Nephron progenitor cell (in vitro differentiated cells): Measurements from ENCODE around the gene MED8.

Experiments
- DNase-seq: peaks from one replicate; pipeline ENCODE4 v3.0.0; 2021
- H3K27ac Mint-ChIP-seq: 2 replicates; pipeline ENCODE4 v1.8.0; 2021; ENCODE audit warnings: mild to moderate bottlenecking, moderate library complexity, mixed read lengths
- H3K27me3 Mint-ChIP-seq: 2 replicates; pipeline ENCODE4 v1.8.0; 2021; ENCODE audit warnings: mild to moderate bottlenecking, low read depth, mixed read lengths; ENCODE audit not compliant: poor library complexity
- H3K36me3 Mint-ChIP-seq: 2 replicates; pipeline ENCODE4 v1.8.0; 2021; ENCODE audit warnings: low read depth, mixed read lengths
- H3K4me1 Mint-ChIP-seq: 2 replicates; pipeline ENCODE4 v1.8.0; 2021; ENCODE audit warnings: mixed read lengths
- H3K4me3 Mint-ChIP-seq: 2 replicates; pipeline ENCODE4 v1.8.0; 2021; ENCODE audit warnings: mild to moderate bottlenecking, moderate library complexity, mixed read lengths
- H3K9me3 Mint-ChIP-seq: 2 replicates; pipeline ENCODE4 v1.8.0; 2021; ENCODE audit warnings: mild to moderate bottlenecking, moderate library complexity, mixed read lengths
- TF ChIP-seq, protein P1 (sequence below): fragments of 200-600 bp; sonication (generic); IDR thresholded peaks from 2 replicates; pipeline ENCODE4 v1.5.0; 2021; ENCODE audit warnings: antibody characterized with exemption

MED8 gene

DNA sequence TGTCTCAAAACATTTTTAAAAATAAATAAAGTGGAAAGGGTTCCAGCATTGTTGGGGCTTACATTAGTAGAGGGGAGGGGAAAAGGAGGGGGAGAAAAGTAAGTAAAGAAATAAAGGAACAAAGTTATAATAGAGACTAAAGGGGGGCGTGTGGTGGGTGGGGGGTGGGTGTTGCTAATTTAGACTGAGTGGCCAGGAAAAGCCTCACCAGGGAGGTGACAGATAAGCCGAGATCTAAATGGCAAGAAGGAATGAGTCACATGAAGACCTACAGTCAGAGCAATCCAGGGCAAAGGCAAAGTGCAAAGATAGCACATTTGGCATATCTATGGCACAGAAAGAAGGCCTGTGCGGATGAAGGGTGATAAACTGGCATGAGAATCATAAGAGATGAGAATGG, 44.5 kb downstream of the MED8 start:
- H3K27ac Mint-ChIP-seq, result no peak overlapping the region
- DNase-seq, result no peak
- no peak overlapping the region for H3K4me3 Mint-ChIP-seq

DNA sequence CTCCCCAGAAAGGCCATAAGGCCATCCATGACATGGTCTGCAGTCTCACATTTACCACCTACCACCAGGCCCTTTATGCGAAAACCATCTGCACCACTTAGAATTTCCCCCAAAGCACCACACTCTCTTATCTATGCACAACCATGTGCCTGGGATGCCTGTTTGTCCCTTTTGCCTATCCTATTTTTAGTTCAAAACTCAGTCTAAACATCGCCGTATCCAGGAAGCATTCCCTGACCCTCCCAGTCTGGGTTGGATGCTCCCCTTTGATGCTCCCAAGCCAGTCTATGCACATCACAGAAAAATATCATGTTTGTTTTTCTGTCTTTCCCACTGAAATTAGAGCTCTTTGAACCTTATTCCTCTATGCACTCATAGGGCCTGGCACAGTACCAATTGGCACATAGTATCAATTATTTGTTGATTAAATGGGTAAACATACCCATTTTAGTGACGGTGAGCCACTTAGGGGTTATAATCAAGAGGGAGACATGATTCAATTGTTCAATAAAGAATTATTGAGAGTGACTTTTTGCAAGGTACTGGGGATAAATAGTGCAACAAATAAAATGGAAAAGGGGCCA, 45.2 kb downstream of the MED8 start:
- DNase-seq, result no peak
- Mint-ChIP-seq H3K27me3 (peaks cover 6% of the 10 kb centered on the region), H3K27ac (no peak overlapping the region), H3K36me3 (no peaks in the 10 kb centered on the region), H3K4me3 (no peak overlapping the region), H3K4me1 (peaks cover 12% of the 10 kb centered on the region), H3K9me3 (no peaks in the 10 kb centered on the region)
- TF ChIP-seq, protein P1, sequence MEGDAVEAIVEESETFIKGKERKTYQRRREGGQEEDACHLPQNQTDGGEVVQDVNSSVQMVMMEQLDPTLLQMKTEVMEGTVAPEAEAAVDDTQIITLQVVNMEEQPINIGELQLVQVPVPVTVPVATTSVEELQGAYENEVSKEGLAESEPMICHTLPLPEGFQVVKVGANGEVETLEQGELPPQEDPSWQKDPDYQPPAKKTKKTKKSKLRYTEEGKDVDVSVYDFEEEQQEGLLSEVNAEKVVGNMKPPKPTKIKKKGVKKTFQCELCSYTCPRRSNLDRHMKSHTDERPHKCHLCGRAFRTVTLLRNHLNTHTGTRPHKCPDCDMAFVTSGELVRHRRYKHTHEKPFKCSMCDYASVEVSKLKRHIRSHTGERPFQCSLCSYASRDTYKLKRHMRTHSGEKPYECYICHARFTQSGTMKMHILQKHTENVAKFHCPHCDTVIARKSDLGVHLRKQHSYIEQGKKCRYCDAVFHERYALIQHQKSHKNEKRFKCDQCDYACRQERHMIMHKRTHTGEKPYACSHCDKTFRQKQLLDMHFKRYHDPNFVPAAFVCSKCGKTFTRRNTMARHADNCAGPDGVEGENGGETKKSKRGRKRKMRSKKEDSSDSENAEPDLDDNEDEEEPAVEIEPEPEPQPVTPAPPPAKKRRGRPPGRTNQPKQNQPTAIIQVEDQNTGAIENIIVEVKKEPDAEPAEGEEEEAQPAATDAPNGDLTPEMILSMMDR, result no peak

More for the DNA sequence above, 44.5 kb downstream of the MED8 start:
- no peaks in the 10 kb centered on the region for H3K36me3 Mint-ChIP-seq
- H3K9me3 Mint-ChIP-seq, result no peaks in the 10 kb centered on the region
- H3K4me1 Mint-ChIP-seq, result peaks cover 20% of the 10 kb centered on the region
- TF ChIP-seq, protein P1, result no peak
- peaks cover 6% of the 10 kb centered on the region for H3K27me3 Mint-ChIP-seq

DNA sequence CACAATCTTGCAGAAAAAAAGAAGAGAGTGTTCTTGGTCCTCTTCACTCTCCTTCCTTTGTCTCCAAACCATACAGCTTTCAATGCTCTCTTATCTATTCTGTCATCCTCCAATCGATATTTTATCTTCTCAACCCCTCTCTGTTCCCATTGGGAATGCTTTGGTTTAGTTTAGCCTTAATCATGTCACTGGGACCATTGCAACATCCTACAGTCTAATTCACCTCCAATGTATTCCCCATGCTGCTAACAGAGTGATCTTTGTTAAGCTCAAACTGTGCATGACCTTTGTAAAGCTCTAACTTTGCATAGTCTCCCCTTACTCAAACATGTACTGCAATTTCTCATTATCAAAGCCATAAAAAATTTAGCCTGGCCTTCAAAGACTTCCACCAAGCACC, 49.0 kb downstream of the MED8 start:
- H3K27me3 Mint-ChIP-seq, result peaks cover 6% of the 10 kb centered on the region
- H3K36me3 Mint-ChIP-seq, result no peaks in the 10 kb centered on the region
- H3K4me3 Mint-ChIP-seq, result no peak overlapping the region
- no peak overlapping the region for H3K27ac Mint-ChIP-seq
- H3K4me1 Mint-ChIP-seq, result peaks cover 12% of the 10 kb centered on the region
- H3K9me3 Mint-ChIP-seq, result no peaks in the 10 kb centered on the region
- DNase-seq, result no peak
- TF ChIP-seq, protein P1, result no peak

DNA sequence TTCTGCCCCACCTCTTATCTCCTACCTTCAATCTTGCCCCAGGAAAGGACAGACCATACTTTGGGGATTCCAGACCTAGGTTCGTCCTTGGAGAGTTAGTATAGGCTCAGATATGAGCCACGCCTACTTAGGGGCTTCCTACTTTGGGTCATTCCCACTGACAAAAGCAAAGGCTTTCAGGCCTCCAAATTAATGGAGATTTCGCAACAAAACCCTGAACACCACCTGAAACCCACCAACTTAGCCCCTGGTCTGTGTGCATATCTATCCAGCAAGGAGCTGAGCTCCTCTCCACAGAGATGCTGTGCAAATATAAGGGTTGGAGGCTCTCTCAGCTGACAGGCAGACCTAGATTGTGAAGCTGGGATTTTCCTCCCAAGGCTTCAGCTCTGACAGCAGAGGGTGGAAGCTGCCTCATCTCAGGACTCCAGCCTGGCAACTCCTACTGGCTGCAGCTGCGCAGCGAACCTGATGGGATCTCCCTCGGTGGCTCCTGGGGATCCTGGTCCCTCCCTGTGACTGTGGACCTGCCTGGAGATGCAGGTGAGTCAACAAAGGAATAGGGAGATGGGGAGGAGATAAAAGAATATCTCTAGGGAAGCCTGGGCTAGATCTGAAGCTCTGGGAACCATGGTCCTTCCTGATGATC, 49.9 kb downstream of the MED8 start:
- no peak overlapping the region for H3K4me3 Mint-ChIP-seq
- H3K36me3 Mint-ChIP-seq, result no peaks in the 10 kb centered on the region
- H3K4me1 Mint-ChIP-seq, result peaks cover 12% of the 10 kb centered on the region
- no peak for DNase-seq
- H3K9me3 Mint-ChIP-seq, result no peaks in the 10 kb centered on the region
- H3K27ac Mint-ChIP-seq, result no peak overlapping the region
- TF ChIP-seq, protein P1, result no peak
- H3K27me3 Mint-ChIP-seq, result peaks cover 6% of the 10 kb centered on the region

DNA sequence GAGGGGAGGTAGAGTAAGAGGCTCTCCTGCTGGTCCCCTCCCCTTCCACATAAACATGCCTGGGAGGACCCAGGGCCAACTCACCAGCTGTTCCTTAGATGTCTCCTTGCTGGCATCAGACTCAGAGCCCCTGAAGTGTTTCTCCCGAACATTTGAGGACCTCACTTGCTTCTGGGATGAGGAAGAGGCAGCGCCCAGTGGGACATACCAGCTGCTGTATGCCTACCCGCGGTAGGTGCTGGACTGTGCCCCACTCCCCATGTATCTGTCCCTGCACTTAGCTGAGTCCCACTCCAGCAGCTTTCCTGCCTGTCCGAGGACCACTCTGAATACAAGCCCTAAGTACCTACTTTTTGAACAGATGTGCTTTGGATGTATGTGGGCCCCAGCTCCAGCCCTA, 51.6 kb downstream of the MED8 start:
- no peak overlapping the region for H3K27ac Mint-ChIP-seq
- TF ChIP-seq, protein P1, result no peak
- H3K36me3 Mint-ChIP-seq, result no peaks in the 10 kb centered on the region
- no peaks in the 10 kb centered on the region for H3K9me3 Mint-ChIP-seq
- H3K27me3 Mint-ChIP-seq, result peaks cover 7% of the 10 kb centered on the region
- peaks cover 12% of the 10 kb centered on the region for H3K4me1 Mint-ChIP-seq
- no peak for DNase-seq
- no peak overlapping the region for H3K4me3 Mint-ChIP-seq

DNA sequence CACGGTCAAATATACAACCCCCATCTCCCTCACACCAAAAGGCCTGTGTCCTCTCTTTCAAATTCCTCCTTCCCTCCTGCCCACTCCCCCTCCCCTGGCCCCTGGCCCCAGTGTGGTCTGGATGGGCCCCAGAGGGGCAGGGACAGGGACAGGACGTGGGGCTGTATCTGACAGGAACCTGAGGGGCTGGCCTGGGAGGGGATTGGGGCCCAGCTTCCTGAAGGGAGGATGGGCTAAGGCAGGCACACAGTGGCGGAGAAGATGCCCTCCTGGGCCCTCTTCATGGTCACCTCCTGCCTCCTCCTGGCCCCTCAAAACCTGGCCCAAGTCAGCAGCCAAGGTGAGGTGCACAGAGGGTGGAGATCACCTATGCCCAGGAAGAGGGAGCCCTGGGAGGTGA, 52.0 kb downstream of the MED8 start, which contains the start of gene MPL:
Gene MPL, plus strand, starts transcription at position 231 of the 400 bp plus-strand sequence. Its CDS starts 31 bp downstream, at position 262.
- peaks cover 12% of the 10 kb centered on the region for H3K4me1 Mint-ChIP-seq
- H3K9me3 Mint-ChIP-seq, result no peaks in the 10 kb centered on the region
- TF ChIP-seq, protein P1, result no peak
- no peaks in the 10 kb centered on the region for H3K36me3 Mint-ChIP-seq
- DNase-seq, result no peak
- H3K27ac Mint-ChIP-seq, result no peak within 1 kb of the TSS
- peaks cover 7% of the 10 kb centered on the region for H3K27me3 Mint-ChIP-seq
- no peak within 1 kb of the TSS for H3K4me3 Mint-ChIP-seq
